HepG2 (cell line): ENCODE measurements around the gene TPRKB.

Experiments
- CTCF ChIP-seq: sonication (generic); formaldehyde crosslinking; IDR thresholded peaks from 2 replicates; pipeline ENCODE4 v1.5.0; 2020; ENCODE audit warnings: mild to moderate bottlenecking, missing genetic modification reagents, moderate library complexity
- FOXO4 ChIP-seq: sonication (generic); formaldehyde crosslinking; conservative IDR thresholded peaks from 2 replicates; pipeline ENCODE4 v1.8.1; 2023; ENCODE audit warnings: missing genetic modification reagents
- NBN ChIP-seq: fragments of 450-650 bp; conservative IDR thresholded peaks from 2 replicates; pipeline ENCODE4 v1.6.1; 2017
- ZNF558 ChIP-seq: sonication (generic); formaldehyde crosslinking; IDR thresholded peaks from 2 replicates; pipeline ENCODE4 v1.9.0; 2022; ENCODE audit warnings: mild to moderate bottlenecking, missing genetic modification reagents, borderline replicate concordance
- ZSCAN22 ChIP-seq: sonication (generic); formaldehyde crosslinking; IDR thresholded peaks from 2 replicates; pipeline ENCODE4 v1.4.0; 2020; ENCODE audit warnings: mild to moderate bottlenecking, missing genetic modification reagents
- TF ChIP-seq, protein P1 (sequence below): sonication (generic); formaldehyde crosslinking; IDR thresholded peaks from 2 replicates; pipeline ENCODE4 v1.8.0; 2022; ENCODE audit warnings: missing genetic modification reagents, mild to moderate bottlenecking, borderline replicate concordance

DNA sequence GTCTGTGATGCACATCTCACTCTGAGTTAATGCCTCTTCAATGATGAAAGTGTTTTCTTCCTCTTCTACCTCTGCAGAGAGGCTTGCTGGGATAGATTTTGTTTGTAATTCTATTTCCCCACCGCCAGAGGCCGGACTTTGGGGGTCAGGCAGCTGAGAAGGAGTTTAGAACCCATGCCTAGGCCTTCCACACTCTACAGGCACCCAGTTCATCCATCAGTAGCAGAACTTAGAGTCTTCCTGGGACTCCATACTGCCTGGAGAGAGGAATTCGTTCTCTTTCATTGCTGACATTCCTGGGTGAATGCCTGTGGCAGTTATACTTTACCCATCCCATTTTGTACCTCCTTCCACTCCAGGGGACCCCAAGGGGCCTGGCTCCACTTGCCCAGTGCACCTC lies 9.1 kb downstream of the TPRKB start:
- no peak for TF ChIP-seq ZSCAN22 (CRISPR knock-in tag)
- TF ChIP-seq CTCF (CRISPR knock-in tag) = no peak
- TF ChIP-seq ZNF558 = no peak
- TF ChIP-seq FOXO4 (CRISPR knock-in tag) = no peak
- TF ChIP-seq, protein P1, sequence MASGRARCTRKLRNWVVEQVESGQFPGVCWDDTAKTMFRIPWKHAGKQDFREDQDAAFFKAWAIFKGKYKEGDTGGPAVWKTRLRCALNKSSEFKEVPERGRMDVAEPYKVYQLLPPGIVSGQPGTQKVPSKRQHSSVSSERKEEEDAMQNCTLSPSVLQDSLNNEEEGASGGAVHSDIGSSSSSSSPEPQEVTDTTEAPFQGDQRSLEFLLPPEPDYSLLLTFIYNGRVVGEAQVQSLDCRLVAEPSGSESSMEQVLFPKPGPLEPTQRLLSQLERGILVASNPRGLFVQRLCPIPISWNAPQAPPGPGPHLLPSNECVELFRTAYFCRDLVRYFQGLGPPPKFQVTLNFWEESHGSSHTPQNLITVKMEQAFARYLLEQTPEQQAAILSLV (CRISPR knock-in tag) = no peak
- TF ChIP-seq NBN = no peak
